ENCODE measurements around the gene MUS81.

DNA sequence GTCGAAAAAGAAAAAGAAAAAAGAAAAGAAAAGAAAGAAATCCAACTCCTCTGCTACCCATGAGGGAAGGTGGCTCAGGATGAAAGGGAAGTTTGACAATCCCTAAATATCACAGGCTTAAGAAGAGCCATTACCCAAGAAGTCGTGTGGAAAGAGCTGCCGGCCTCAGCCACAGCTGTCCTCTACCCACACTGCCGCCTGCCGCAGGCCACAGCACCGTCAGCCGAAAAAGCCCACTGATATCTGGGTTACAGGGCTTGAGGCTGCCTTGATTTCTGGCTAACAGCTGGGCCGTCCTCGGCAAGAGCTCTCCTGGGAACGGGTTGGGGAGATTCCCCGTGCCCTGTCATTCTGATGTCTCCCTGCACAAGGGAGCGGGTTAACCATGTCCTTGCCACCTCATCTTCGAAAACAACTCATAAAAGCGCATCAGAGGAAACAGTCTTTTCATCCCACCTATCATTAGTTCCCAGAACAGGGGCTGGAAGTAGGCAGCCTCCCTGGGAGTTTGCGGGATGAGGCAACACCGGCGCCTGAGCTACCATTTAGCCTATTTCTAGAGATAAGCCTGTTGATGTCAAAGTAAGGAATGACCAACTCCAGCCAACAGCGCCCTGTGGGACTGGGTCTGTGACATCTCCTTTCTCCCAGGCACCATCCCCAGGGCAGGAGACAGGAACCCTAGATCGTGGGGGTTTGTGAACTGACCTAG, 48.3 kb upstream of the MUS81 start:
- TF ChIP-seq, protein P1, sequence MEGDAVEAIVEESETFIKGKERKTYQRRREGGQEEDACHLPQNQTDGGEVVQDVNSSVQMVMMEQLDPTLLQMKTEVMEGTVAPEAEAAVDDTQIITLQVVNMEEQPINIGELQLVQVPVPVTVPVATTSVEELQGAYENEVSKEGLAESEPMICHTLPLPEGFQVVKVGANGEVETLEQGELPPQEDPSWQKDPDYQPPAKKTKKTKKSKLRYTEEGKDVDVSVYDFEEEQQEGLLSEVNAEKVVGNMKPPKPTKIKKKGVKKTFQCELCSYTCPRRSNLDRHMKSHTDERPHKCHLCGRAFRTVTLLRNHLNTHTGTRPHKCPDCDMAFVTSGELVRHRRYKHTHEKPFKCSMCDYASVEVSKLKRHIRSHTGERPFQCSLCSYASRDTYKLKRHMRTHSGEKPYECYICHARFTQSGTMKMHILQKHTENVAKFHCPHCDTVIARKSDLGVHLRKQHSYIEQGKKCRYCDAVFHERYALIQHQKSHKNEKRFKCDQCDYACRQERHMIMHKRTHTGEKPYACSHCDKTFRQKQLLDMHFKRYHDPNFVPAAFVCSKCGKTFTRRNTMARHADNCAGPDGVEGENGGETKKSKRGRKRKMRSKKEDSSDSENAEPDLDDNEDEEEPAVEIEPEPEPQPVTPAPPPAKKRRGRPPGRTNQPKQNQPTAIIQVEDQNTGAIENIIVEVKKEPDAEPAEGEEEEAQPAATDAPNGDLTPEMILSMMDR (IDR thresholded peaks at IDR 0.05; ENCODE audit: low read length) = no peak
- no peak for TF ChIP-seq EZH2phosphoT487 (IDR thresholded peaks at IDR 0.05; ENCODE audit: low read length)
- no peak for TF ChIP-seq EZH2 (optimal IDR thresholded peaks at IDR 0.05; ENCODE audit: low read depth, low read length)
